ENCODE data around the gene RAB6B.

- TF ChIP-seq ESRRG (CRISPR knock-in tag; IDR thresholded peaks at IDR 0.05): no peak
- no peak for TF ChIP-seq ARNTL (CRISPR knock-in tag; IDR thresholded peaks at IDR 0.05; ENCODE audit: borderline replicate concordance, low read depth)
- TF ChIP-seq RARB (CRISPR knock-in tag; IDR thresholded peaks at IDR 0.05): no peak
- TF ChIP-seq TCF4 (CRISPR knock-in tag; IDR thresholded peaks at IDR 0.05; ENCODE audit: borderline replicate concordance): no peak
- no peak for TF ChIP-seq ZFP3 (CRISPR knock-in tag; IDR thresholded peaks at IDR 0.05)
- TF ChIP-seq ZFP30 (CRISPR knock-in tag; IDR thresholded peaks at IDR 0.05): no peak
- TF ChIP-seq, protein P1, sequence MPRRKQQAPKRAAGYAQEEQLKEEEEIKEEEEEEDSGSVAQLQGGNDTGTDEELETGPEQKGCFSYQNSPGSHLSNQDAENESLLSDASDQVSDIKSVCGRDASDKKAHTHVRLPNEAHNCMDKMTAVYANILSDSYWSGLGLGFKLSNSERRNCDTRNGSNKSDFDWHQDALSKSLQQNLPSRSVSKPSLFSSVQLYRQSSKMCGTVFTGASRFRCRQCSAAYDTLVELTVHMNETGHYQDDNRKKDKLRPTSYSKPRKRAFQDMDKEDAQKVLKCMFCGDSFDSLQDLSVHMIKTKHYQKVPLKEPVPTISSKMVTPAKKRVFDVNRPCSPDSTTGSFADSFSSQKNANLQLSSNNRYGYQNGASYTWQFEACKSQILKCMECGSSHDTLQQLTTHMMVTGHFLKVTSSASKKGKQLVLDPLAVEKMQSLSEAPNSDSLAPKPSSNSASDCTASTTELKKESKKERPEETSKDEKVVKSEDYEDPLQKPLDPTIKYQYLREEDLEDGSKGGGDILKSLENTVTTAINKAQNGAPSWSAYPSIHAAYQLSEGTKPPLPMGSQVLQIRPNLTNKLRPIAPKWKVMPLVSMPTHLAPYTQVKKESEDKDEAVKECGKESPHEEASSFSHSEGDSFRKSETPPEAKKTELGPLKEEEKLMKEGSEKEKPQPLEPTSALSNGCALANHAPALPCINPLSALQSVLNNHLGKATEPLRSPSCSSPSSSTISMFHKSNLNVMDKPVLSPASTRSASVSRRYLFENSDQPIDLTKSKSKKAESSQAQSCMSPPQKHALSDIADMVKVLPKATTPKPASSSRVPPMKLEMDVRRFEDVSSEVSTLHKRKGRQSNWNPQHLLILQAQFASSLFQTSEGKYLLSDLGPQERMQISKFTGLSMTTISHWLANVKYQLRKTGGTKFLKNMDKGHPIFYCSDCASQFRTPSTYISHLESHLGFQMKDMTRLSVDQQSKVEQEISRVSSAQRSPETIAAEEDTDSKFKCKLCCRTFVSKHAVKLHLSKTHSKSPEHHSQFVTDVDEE (CRISPR knock-in tag; IDR thresholded peaks at IDR 0.05): no peak
- no peak for TF ChIP-seq PPARA (CRISPR knock-in tag; IDR thresholded peaks at IDR 0.05; ENCODE audit: borderline replicate concordance)
- no peak for TF ChIP-seq ZC3H10 (CRISPR knock-in tag; IDR thresholded peaks at IDR 0.05)
- TF ChIP-seq, protein P2, sequence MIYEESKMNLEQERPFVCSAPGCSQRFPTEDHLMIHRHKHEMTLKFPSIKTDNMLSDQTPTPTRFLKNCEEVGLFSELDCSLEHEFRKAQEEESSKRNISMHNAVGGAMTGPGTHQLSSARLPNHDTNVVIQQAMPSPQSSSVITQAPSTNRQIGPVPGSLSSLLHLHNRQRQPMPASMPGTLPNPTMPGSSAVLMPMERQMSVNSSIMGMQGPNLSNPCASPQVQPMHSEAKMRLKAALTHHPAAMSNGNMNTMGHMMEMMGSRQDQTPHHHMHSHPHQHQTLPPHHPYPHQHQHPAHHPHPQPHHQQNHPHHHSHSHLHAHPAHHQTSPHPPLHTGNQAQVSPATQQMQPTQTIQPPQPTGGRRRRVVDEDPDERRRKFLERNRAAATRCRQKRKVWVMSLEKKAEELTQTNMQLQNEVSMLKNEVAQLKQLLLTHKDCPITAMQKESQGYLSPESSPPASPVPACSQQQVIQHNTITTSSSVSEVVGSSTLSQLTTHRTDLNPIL (CRISPR knock-in tag; IDR thresholded peaks at IDR 0.05; ENCODE audit: low read depth): no peak
- no peak for TF ChIP-seq BACH2 (CRISPR knock-in tag; IDR thresholded peaks at IDR 0.05; ENCODE audit: borderline replicate concordance)
- TF ChIP-seq ZNF565 (CRISPR knock-in tag; conservative IDR thresholded peaks at IDR 0.05; ENCODE audit: low read depth): no peak
Observed at GRCh38 chr3:133838296-133838789, 57.3 kb downstream of the RAB6B start.

All from SK-N-SH treated with all-trans-retinoic acid at 6 μM for 48 hours (cell line).